Mesothelial cell of epicardium (in vitro differentiated cells): ENCODE data around the gene SIGLEC8. TPM values are rescaled to one million over a fixed set of nuclear protein-coding genes. Genes with fewer than 3 reads are reported as not detected.

Source experiments
- DNase-seq, 2 experiments: peaks; one replicate each; pipeline ENCODE4 v3.0.0; 2021; ENCODE audit warnings: low spot score in 2 of 2; ENCODE audit not compliant: unreplicated experiment in 2 of 2
- H3K27ac Mint-ChIP-seq: 2 replicates; pipeline ENCODE4 v1.8.0; 2021; ENCODE audit warnings: mixed read lengths
- H3K27me3 Mint-ChIP-seq: 2 replicates; pipeline ENCODE4 v1.8.0; 2021; ENCODE audit warnings: low read depth, mixed read lengths
- H3K36me3 Mint-ChIP-seq: 2 replicates; pipeline ENCODE4 v1.8.0; 2021; ENCODE audit warnings: mixed read lengths
- H3K4me1 Mint-ChIP-seq: 2 replicates; pipeline ENCODE4 v1.8.0; 2021; ENCODE audit warnings: mixed read lengths
- H3K4me3 Mint-ChIP-seq: 2 replicates; pipeline ENCODE4 v1.8.0; 2021; ENCODE audit warnings: mild to moderate bottlenecking, moderate library complexity, mixed read lengths
- H3K9me3 Mint-ChIP-seq: 2 replicates; pipeline ENCODE4 v1.8.0; 2021; ENCODE audit warnings: mixed read lengths
- CTCF ChIP-seq: fragments of 200-600 bp; sonication (generic); IDR thresholded peaks from one replicate; pipeline ENCODE4 v1.5.0; 2021; ENCODE audit warnings: antibody characterized with exemption; ENCODE audit not compliant: unreplicated experiment
- total RNA-seq: library from RNA; stranded (reverse); gene quantifications from 3 replicates; pipeline ENCODE4 v1.2.1, GENCODE V29; 2021

The SIGLEC8 gene
- total RNA-seq, 1 donor from 2014 or later = not detected

GRCh38 chr19:51402117-51402516 lies 56.1 kb downstream of the SIGLEC8 start:
- H3K27ac Mint-ChIP-seq = no peak overlapping the region
- no peak for DNase-seq
- peaks cover 48% of the 10 kb centered on the region for H3K9me3 Mint-ChIP-seq
- no peak for TF ChIP-seq CTCF
- no peak overlapping the region for H3K4me3 Mint-ChIP-seq
- H3K36me3 Mint-ChIP-seq = peaks cover 13% of the 10 kb centered on the region
- peaks cover 3% of the 10 kb centered on the region for H3K4me1 Mint-ChIP-seq
- no peaks in the 10 kb centered on the region for H3K27me3 Mint-ChIP-seq

Other genes with a start within 250 kb of the SIGLEC8 start
- not detected in 3 replicates for gene CD33, start 233.4 kb downstream of the SIGLEC8 start, total RNA-seq
- gene SIGLECL1, start 207.4 kb downstream of the SIGLEC8 start, total RNA-seq = not detected in 3 replicates
- 24.9 to 25.9 TPM (median 25.1 TPM) in 3 replicates for gene IGLON5, start 146.8 kb downstream of the SIGLEC8 start, total RNA-seq
- gene VSIG10L, start 116.3 kb downstream of the SIGLEC8 start, total RNA-seq = 8.1 to 8.9 TPM (median 8.6 TPM) in 3 replicates
- 59.5 to 60.1 TPM (median 60.0 TPM) in 3 replicates for gene ETFB, start 92.1 kb downstream of the SIGLEC8 start, total RNA-seq
- gene CLDND2, start 89.5 kb downstream of the SIGLEC8 start, total RNA-seq = 0.54 to 0.56 TPM in 2 of 3 replicates, not detected in the other
- gene NKG7, start 85.8 kb downstream of the SIGLEC8 start, total RNA-seq = not detected in 3 replicates
- not detected in 3 replicates for gene LIM2, start 70.5 kb downstream of the SIGLEC8 start, total RNA-seq
- gene C19orf84, start 67.9 kb downstream of the SIGLEC8 start, total RNA-seq = 0.50 to 1.0 TPM (median 0.94 TPM) in 3 replicates
- not detected in 3 replicates for gene SIGLEC10, start 40.8 kb downstream of the SIGLEC8 start, total RNA-seq
- gene CEACAM18, start 20.1 kb upstream of the SIGLEC8 start, total RNA-seq = not detected in 3 replicates
- gene SIGLEC12, start 43.3 kb upstream of the SIGLEC8 start, total RNA-seq = not detected in 3 replicates
- not detected in 3 replicates for gene SIGLEC6, start 73.2 kb upstream of the SIGLEC8 start, total RNA-seq
- gene ZNF175, start 112.8 kb upstream of the SIGLEC8 start, total RNA-seq = 12.2 to 15.2 TPM (median 13.5 TPM) in 3 replicates
- not detected in 3 replicates for gene SIGLEC5, start 171.9 kb upstream of the SIGLEC8 start, total RNA-seq
- gene SIGLEC14, start 188.4 kb upstream of the SIGLEC8 start, total RNA-seq = not detected in 3 replicates
- gene SPACA6, start 234.9 kb upstream of the SIGLEC8 start, total RNA-seq = 83.1 to 88.1 TPM (median 87.6 TPM) in 3 replicates